OCI-LY3 (cell line): ENCODE measurements around the gene CXXC1.

Experiments used
- CTCF ChIP-seq: fragments of 200-600, 300-600 bp; sonication (generic); IDR thresholded peaks from 2 replicates; pipeline ENCODE4 v1.5.1; 2014; ENCODE audit warnings: antibody characterized with exemption, low read length, low read depth
- EZH2phosphoT487 ChIP-seq: fragments of 200-600 bp; shearing (Covaris generic); IDR thresholded peaks from 2 replicates; pipeline ENCODE4 v1.6.1; 2018; ENCODE audit warnings: antibody characterized with exemption, mixed run types, low read depth

DNA sequence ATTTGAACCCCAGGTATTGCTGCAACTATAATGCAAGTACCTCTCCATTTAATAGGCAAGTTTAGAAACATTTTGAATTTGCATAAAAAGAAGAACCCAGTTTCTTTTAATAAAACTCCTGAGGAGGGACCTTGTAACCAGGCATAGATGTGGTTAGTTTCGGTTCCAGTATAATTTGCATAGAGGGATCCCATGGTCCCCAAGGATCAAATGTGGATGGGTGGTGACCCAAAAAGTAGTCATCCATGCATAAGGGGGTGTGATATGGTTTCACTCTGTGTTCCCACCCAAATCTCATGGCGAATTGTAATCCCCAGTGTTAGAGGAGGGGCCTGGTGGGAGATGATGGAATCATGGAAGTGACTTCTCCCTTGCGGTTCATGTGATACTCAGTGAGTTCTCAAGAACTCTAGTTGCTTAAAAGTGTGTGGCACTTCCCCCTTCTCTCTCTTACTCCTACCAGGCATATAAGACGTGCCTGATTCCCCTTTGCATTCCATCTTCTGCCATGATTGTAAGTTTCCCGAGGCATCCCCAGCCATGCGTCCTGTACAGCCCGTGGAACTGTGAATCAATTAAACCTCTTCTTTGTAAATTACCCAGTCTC is 47.2 kb upstream of the CXXC1 start:
- TF ChIP-seq CTCF (no peak), EZH2phosphoT487 (no peak)
